Prostate gland (tissue), 2 donors: ENCODE measurements around the gene DOCK2.

Experiments
- CTCF ChIP-seq, 4 experiments: fragments of 200-600 bp in 2 of 4; fragments of 450-650 bp in 2 of 4; sonication (generic) in 2 of 4; IDR thresholded peaks; 1 replicate in 3 of 4; 2 replicates in 1 of 4; pipeline ENCODE4 v1.5.1; 2016 to 2019; ENCODE audit warnings: antibody characterized with exemption in 4 of 4, mild to moderate bottlenecking in 2 of 4, moderate library complexity in 2 of 4
- POLR2A ChIP-seq: fragments of 450-650 bp; IDR thresholded peaks from one replicate; pipeline ENCODE4 v1.6.1; 2016; ENCODE audit warnings: antibody characterized with exemption, mild to moderate bottlenecking

- TF ChIP-seq POLR2A (no peak), CTCF (IDR thresholded peaks at IDR 0.05) (no peak)
These were observed 460.9 kb downstream of the DOCK2 start for GRCh38 chr5:170097934-170098333.
